MCF 10A (cell line): ENCODE data around the gene GDPGP1. TPM values are rescaled to one million over a fixed set of nuclear protein-coding genes. Genes with fewer than 3 reads are reported as not detected.
"Not testable (repeated sequence)": the region's sequence is repeated elsewhere in the genome, so short reads cannot be mapped to it uniquely, and the experiment has no call there.

Experiments used
- BruUV-seq: library from RNA; stranded (reverse); fragments of 400-500 nt; replicated peaks from 2 replicates; lab custom pipeline; 2021; lab: Mats Ljungman, UMichigan
- CTCF ChIA-PET: fragments of 300-600 bp; sonication (Branson Sonifier 250); formaldehyde crosslinking; extraction: SDS; loops from one replicate; lab custom pipeline; 2021; ENCODE audit warnings: antibody characterized with exemption, inconsistent platforms; lab: Yijun Ruan, JAX
- POLR2A ChIA-PET: fragments of 300-600, 350-650 bp; sonication (Branson Sonifier 250); formaldehyde crosslinking; extraction: SDS; loops from one replicate; lab custom pipeline; 2020; ENCODE audit warnings: antibody characterized with exemption, inconsistent platforms; lab: Yijun Ruan, JAX
- DNase-seq: peaks from one replicate; pipeline ENCODE4 v3.0.0-alpha.2; 2018; ENCODE audit not compliant: unreplicated experiment
- H3K27ac Mint-ChIP-seq: one replicate; pipeline ENCODE4 v1.8.0; 2022; ENCODE audit warnings: mild to moderate bottlenecking, low read depth, mixed read lengths; ENCODE audit not compliant: unreplicated experiment
- H3K27me3 Mint-ChIP-seq: one replicate; pipeline ENCODE4 v1.8.0; 2022; ENCODE audit warnings: mixed read lengths; ENCODE audit not compliant: insufficient read depth, unreplicated experiment
- H3K36me3 Mint-ChIP-seq: one replicate; pipeline ENCODE4 v1.8.0; 2022; ENCODE audit warnings: mild to moderate bottlenecking, moderate library complexity, mixed read lengths; ENCODE audit not compliant: insufficient read depth, unreplicated experiment
- H3K4me1 Mint-ChIP-seq: one replicate; pipeline ENCODE4 v1.8.0; 2022; ENCODE audit warnings: mixed read lengths; ENCODE audit not compliant: insufficient read depth, unreplicated experiment
- H3K4me3 Mint-ChIP-seq: one replicate; pipeline ENCODE4 v1.8.0; 2022; ENCODE audit warnings: mild to moderate bottlenecking, moderate library complexity, mixed read lengths; ENCODE audit not compliant: unreplicated experiment
- H3K9me3 Mint-ChIP-seq: one replicate; pipeline ENCODE4 v1.8.0; 2022; ENCODE audit warnings: mixed read lengths; ENCODE audit not compliant: unreplicated experiment
- CTCF ChIP-seq: fragments of 200-600 bp; IDR thresholded peaks from one replicate; pipeline ENCODE4 v1.8.0; 2022; ENCODE audit warnings: antibody characterized with exemption, mild to moderate bottlenecking; ENCODE audit not compliant: unreplicated experiment
- intact Hi-C: fragments of 100-400 bp; cut with micrococcal nuclease; formaldehyde crosslinking; loops from 2 replicates; pipeline ENCODE4 v1.14.1; 2022
- total RNA-seq: library from RNA; stranded (reverse); gene quantifications from 2 replicates; pipeline ENCODE4 v1.2.3, GENCODE V29; 2022

GDPGP1 gene
- total RNA-seq, 1 experiment from 2014 or later, result 3.4 TPM

- POLR2A ChIA-PET, result interaction anchor here (1.1 kb wide), 1 partner anchor 23 kb away, joined by 3 read pairs; the partner anchor contains the start of gene TTLL13
- no peak overlapping the region for H3K27ac Mint-ChIP-seq
- H3K4me1 Mint-ChIP-seq, result peaks cover 23% of the 10 kb centered on the region
- H3K9me3 Mint-ChIP-seq, result no peaks in the 10 kb centered on the region
- H3K27me3 Mint-ChIP-seq, result no peaks in the 10 kb centered on the region
- intact Hi-C loops, result no loop called here
- no peak for TF ChIP-seq CTCF
- H3K36me3 Mint-ChIP-seq, result peaks cover 55% of the 10 kb centered on the region
- CTCF ChIA-PET, result interaction anchor here (1.0 to 2.7 kb wide), 4 partner anchors 9 to 106 kb away, joined by 4 to 17 read pairs (median 6); no protein-coding TSS in a partner anchor
- DNase-seq, result no peak
- H3K4me3 Mint-ChIP-seq, result no peak overlapping the region
- TSS peak; percentile 19 for BruUV-seq
These were observed 37.6 kb downstream of the GDPGP1 start for GRCh38 chr15:90271459-90272166.

- H3K4me1 Mint-ChIP-seq, H3K27me3 Mint-ChIP-seq, H3K4me3 Mint-ChIP-seq, BruUV-seq, H3K27ac Mint-ChIP-seq, DNase-seq, CTCF ChIA-PET, POLR2A ChIA-PET, H3K9me3 Mint-ChIP-seq, intact Hi-C loops: not testable (repeated sequence)
- peaks cover 26% of the 10 kb centered on the region for H3K36me3 Mint-ChIP-seq
These were observed 44.5 kb downstream of the GDPGP1 start for GRCh38 chr15:90278467-90278866.

GRCh38 chr15:90280743-90281142, 46.7 kb downstream of the GDPGP1 start:
- CTCF ChIA-PET, result interaction anchor here (0.8 to 0.9 kb wide), 2 partner anchors 12 to 136 kb away, joined by 3 to 4 read pairs; no protein-coding TSS in a partner anchor
- BruUV-seq, H3K27me3 Mint-ChIP-seq, POLR2A ChIA-PET, H3K4me3 Mint-ChIP-seq, H3K9me3 Mint-ChIP-seq, intact Hi-C loops, DNase-seq, H3K4me1 Mint-ChIP-seq, H3K27ac Mint-ChIP-seq: not testable (repeated sequence)
- H3K36me3 Mint-ChIP-seq, result peaks cover 12% of the 10 kb centered on the region

- H3K27ac Mint-ChIP-seq, H3K9me3 Mint-ChIP-seq, DNase-seq, H3K4me3 Mint-ChIP-seq, H3K36me3 Mint-ChIP-seq, H3K27me3 Mint-ChIP-seq, intact Hi-C loops, BruUV-seq, H3K4me1 Mint-ChIP-seq: not testable (repeated sequence)
- ChIA-PET CTCF (interaction anchor here (0.6 to 0.8 kb wide), 3 partner anchors 11 to 596 kb away, joined by 3 to 7 read pairs (median 3); no protein-coding TSS in a partner anchor), POLR2A (interaction anchor here (1.1 kb wide), 1 partner anchor 20 kb away, joined by 4 read pairs; no protein-coding TSS in a partner anchor)
These were observed 47.6 kb downstream of the GDPGP1 start for GRCh38 chr15:90281637-90282036.

- H3K36me3 Mint-ChIP-seq, result no peaks in the 10 kb centered on the region
- POLR2A ChIA-PET, result no interaction called here
- no peaks in the 10 kb centered on the region for H3K9me3 Mint-ChIP-seq
- no TSS peak for BruUV-seq
- TF ChIP-seq CTCF, result peak; percentile 20
- H3K27ac Mint-ChIP-seq, result no peak overlapping the region
- DNase-seq, result peak; percentile 65
- H3K27me3 Mint-ChIP-seq, result no peaks in the 10 kb centered on the region
- CTCF ChIA-PET, result interaction anchor here (0.6 to 1.3 kb wide), 10 partner anchors 19 to 787 kb away, joined by 3 to 9 read pairs (median 4); partner anchors contain the start of gene TTLL13
- intact Hi-C loops, result loop anchor here (1.0 kb wide), 2 partner anchors 53 to 143 kb away; partner anchors contain the start of gene CIB1
- no peak overlapping the region for H3K4me3 Mint-ChIP-seq
- no peaks in the 10 kb centered on the region for H3K4me1 Mint-ChIP-seq
These were observed 52.7 kb downstream of the GDPGP1 start for GRCh38 chr15:90286678-90287077.
